ENCODE results near the gene ZPLD1.

The ZPLD1 gene

DNA sequence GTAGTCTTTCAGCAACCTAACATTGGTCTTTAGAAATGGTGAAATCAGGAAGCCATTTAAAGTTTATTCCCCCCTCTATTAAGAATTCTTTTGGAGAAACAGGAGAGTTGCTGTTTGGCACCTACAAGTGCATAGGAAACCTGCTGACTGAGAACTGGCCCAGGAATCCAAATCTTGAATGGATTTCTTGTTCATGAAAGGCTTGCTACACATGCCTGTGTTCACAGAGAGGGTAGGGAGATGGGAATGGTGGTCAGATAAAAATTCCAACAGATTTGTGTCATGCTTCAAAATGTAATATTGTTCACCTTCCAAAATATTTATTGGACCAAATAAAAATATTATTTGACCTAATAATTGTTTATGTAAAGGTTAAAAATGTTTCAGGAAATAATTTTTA is 24.2 kb upstream of the ZPLD1 start:
- Histone ChIP-seq H3K27me3 (ENCODE audit: insufficient read depth, low read length) (no peaks in the 10 kb centered on the region), H3K9me3 (ENCODE audit: low read length) (no peaks in the 10 kb centered on the region), H3K27ac (ENCODE audit: low read depth, low read length, poor library complexity, severe bottlenecking) (no peak overlapping the region), H3K4me3 (ENCODE audit: low read depth, low read length, poor library complexity, severe bottlenecking) (no peak overlapping the region), H3K4me1 (ENCODE audit: insufficient read depth, low read length, severe bottlenecking) (no peaks in the 10 kb centered on the region), H3K4me2 (ENCODE audit: low read length) (no peak overlapping the region), H3K36me3 (ENCODE audit: insufficient read depth, low read length) (no peaks in the 10 kb centered on the region), H4K20me1 (ENCODE audit: insufficient read depth, low read length) (no peaks in the 10 kb centered on the region), H3K9me2 (ENCODE audit: low read depth, low read length) (no peaks in the 10 kb centered on the region), H3K79me2 (ENCODE audit: insufficient read depth, low read length) (no peaks in the 10 kb centered on the region), H3F3A (ENCODE audit: insufficient read depth, low read length) (no peaks in the 10 kb centered on the region), H2AFZ (ENCODE audit: low read length) (no peak overlapping the region), H3K9ac (ENCODE audit: low read length) (no peak overlapping the region)
- TF ChIP-seq EZH2 (IDR thresholded peaks at IDR 0.05; ENCODE audit: borderline replicate concordance, low read length), result no peak
- TF ChIP-seq, protein P1, sequence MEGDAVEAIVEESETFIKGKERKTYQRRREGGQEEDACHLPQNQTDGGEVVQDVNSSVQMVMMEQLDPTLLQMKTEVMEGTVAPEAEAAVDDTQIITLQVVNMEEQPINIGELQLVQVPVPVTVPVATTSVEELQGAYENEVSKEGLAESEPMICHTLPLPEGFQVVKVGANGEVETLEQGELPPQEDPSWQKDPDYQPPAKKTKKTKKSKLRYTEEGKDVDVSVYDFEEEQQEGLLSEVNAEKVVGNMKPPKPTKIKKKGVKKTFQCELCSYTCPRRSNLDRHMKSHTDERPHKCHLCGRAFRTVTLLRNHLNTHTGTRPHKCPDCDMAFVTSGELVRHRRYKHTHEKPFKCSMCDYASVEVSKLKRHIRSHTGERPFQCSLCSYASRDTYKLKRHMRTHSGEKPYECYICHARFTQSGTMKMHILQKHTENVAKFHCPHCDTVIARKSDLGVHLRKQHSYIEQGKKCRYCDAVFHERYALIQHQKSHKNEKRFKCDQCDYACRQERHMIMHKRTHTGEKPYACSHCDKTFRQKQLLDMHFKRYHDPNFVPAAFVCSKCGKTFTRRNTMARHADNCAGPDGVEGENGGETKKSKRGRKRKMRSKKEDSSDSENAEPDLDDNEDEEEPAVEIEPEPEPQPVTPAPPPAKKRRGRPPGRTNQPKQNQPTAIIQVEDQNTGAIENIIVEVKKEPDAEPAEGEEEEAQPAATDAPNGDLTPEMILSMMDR (IDR thresholded peaks at IDR 0.05; ENCODE audit: low read length), result no peak

- H2AFZ ChIP-seq (ENCODE audit: low read length), result no peak overlapping the region
- no peak overlapping the region for H3K4me3 ChIP-seq (ENCODE audit: low read depth, low read length, poor library complexity, severe bottlenecking)
- H4K20me1 ChIP-seq (ENCODE audit: insufficient read depth, low read length), result no peaks in the 10 kb centered on the region
- no peaks in the 10 kb centered on the region for H3F3A ChIP-seq (ENCODE audit: insufficient read depth, low read length)
- no peaks in the 10 kb centered on the region for H3K4me1 ChIP-seq (ENCODE audit: insufficient read depth, low read length, severe bottlenecking)
- H3K4me2 ChIP-seq (ENCODE audit: low read length), result no peak overlapping the region
- H3K27me3 ChIP-seq (ENCODE audit: insufficient read depth, low read length), result no peaks in the 10 kb centered on the region; the same call in 1 of the 2 replicates
- no peaks in the 10 kb centered on the region for H3K9me3 ChIP-seq (ENCODE audit: low read length)
- H3K36me3 ChIP-seq (ENCODE audit: insufficient read depth, low read length), result no peaks in the 10 kb centered on the region
- no peak overlapping the region for H3K9ac ChIP-seq (ENCODE audit: low read length)
- no peak overlapping the region for H3K27ac ChIP-seq (ENCODE audit: low read depth, low read length, poor library complexity, severe bottlenecking)
- H3K79me2 ChIP-seq (ENCODE audit: insufficient read depth, low read length), result no peaks in the 10 kb centered on the region
- no peaks in the 10 kb centered on the region for H3K9me2 ChIP-seq (ENCODE audit: low read depth, low read length)
- TF ChIP-seq EZH2 (IDR thresholded peaks at IDR 0.05; ENCODE audit: borderline replicate concordance, low read length), result no peak
- TF ChIP-seq, protein P1 (IDR thresholded peaks at IDR 0.05; ENCODE audit: low read length), result no peak
Observed at GRCh38 chr3:102415553-102415952, 19.3 kb upstream of the ZPLD1 start.

GRCh38 chr3:102419786-102420185 is 15.0 kb upstream of the ZPLD1 start:
- no peak overlapping the region for H3K9ac ChIP-seq (ENCODE audit: low read length)
- no peaks in the 10 kb centered on the region for H3K36me3 ChIP-seq (ENCODE audit: insufficient read depth, low read length)
- no peaks in the 10 kb centered on the region for H3F3A ChIP-seq (ENCODE audit: insufficient read depth, low read length)
- no peak for TF ChIP-seq EZH2 (IDR thresholded peaks at IDR 0.05; ENCODE audit: borderline replicate concordance, low read length)
- TF ChIP-seq, protein P1 (IDR thresholded peaks at IDR 0.05; ENCODE audit: low read length), result no peak
- H4K20me1 ChIP-seq (ENCODE audit: insufficient read depth, low read length), result no peaks in the 10 kb centered on the region
- no peak overlapping the region for H2AFZ ChIP-seq (ENCODE audit: low read length)
- H3K9me2 ChIP-seq (ENCODE audit: low read depth, low read length), result no peaks in the 10 kb centered on the region
- no peak overlapping the region for H3K27ac ChIP-seq (ENCODE audit: low read depth, low read length, poor library complexity, severe bottlenecking)
- H3K27me3 ChIP-seq (ENCODE audit: insufficient read depth, low read length), result no peaks in the 10 kb centered on the region; the same call in 1 of the 2 replicates
- no peaks in the 10 kb centered on the region for H3K79me2 ChIP-seq (ENCODE audit: insufficient read depth, low read length)
- H3K4me2 ChIP-seq (ENCODE audit: low read length), result no peak overlapping the region
- H3K9me3 ChIP-seq (ENCODE audit: low read length), result no peaks in the 10 kb centered on the region
- H3K4me1 ChIP-seq (ENCODE audit: insufficient read depth, low read length, severe bottlenecking), result no peaks in the 10 kb centered on the region
- H3K4me3 ChIP-seq (ENCODE audit: low read depth, low read length, poor library complexity, severe bottlenecking), result no peak overlapping the region

Measured in OCI-LY1 (cell line).